CD4-positive, alpha-beta memory T cell (primary cell): ENCODE data around the gene ZNF143. TPM values are rescaled to one million over a fixed set of nuclear protein-coding genes. Genes with fewer than 3 reads are reported as not detected.

Experiments
- CTCF ChIA-PET: fragments of 350-600 bp; sonication (Branson Sonifier 250); formaldehyde crosslinking; loops from one replicate; lab custom pipeline; 2021; ENCODE audit warnings: inconsistent platforms; ENCODE audit not compliant: partially characterized antibody; lab: Charles Lee
- POLR2A ChIA-PET: fragments of 350-600 bp; sonication (Branson Sonifier 250); formaldehyde crosslinking; loops from one replicate; lab custom pipeline; 2021; ENCODE audit not compliant: partially characterized antibody; lab: Charles Lee
- DNase-seq, 5 donors: peaks; one replicate each; pipeline versions ENCODE4 v3.0.0 to v3.0.0-alpha.2; 2020 to 2022; ENCODE audit warnings: mixed read lengths in 1 of 5
- H3K27ac ChIP-seq: one replicate; pipeline ENCODE4 v1.7.0; 2013; ENCODE audit warnings: low read depth, low read length
- H3K27me3 ChIP-seq: 2 replicates; pipeline ENCODE4 v1.7.0; 2013; ENCODE audit warnings: mild to moderate bottlenecking, low read length, moderate library complexity; ENCODE audit not compliant: insufficient read depth
- H3K36me3 ChIP-seq: 2 replicates; pipeline ENCODE4 v1.7.0; 2013; ENCODE audit warnings: mild to moderate bottlenecking, low read length, moderate library complexity; ENCODE audit not compliant: insufficient read depth
- H3K4me1 ChIP-seq: 2 replicates; pipeline ENCODE4 v1.7.0; 2013; ENCODE audit warnings: mild to moderate bottlenecking, low read length, moderate library complexity; ENCODE audit not compliant: insufficient read depth
- H3K4me3 ChIP-seq, 2 donors: one replicate each; pipeline ENCODE4 v1.7.0; 2013; ENCODE audit warnings: low read length in 2 of 2, mild to moderate bottlenecking in 1 of 2
- H3K9me3 ChIP-seq, 2 donors: one replicate each; pipeline ENCODE4 v1.7.0; 2013; ENCODE audit warnings: low read length in 2 of 2, control low read depth in 1 of 2; ENCODE audit not compliant: control insufficient read depth in 1 of 2
- H3K27ac Mint-ChIP-seq, 7 donors: one replicate each; pipeline ENCODE4 v1.8.0; 2020 to 2021; ENCODE audit warnings: mixed read lengths in 7 of 7, mild to moderate bottlenecking in 6 of 7, inconsistent platforms in 3 of 7, moderate library complexity in 3 of 7
- H3K27me3 Mint-ChIP-seq, 2 donors: one replicate each; pipeline ENCODE4 v1.8.0; 2020 to 2021; ENCODE audit warnings: mixed read lengths in 2 of 2
- H3K36me3 Mint-ChIP-seq, 2 donors: one replicate each; pipeline ENCODE4 v1.8.0; 2020 to 2021; ENCODE audit warnings: mixed read lengths in 2 of 2, inconsistent platforms in 1 of 2, mild to moderate bottlenecking in 1 of 2
- H3K4me1 Mint-ChIP-seq, 4 donors: one replicate each; pipeline ENCODE4 v1.8.0; 2020 to 2021; ENCODE audit warnings: mixed read lengths in 4 of 4, mild to moderate bottlenecking in 1 of 4
- H3K4me3 Mint-ChIP-seq, 8 donors: one replicate each; pipeline ENCODE4 v1.8.0; 2020 to 2021; ENCODE audit warnings: mixed read lengths in 8 of 8, mild to moderate bottlenecking in 7 of 8, moderate library complexity in 6 of 8, inconsistent platforms in 3 of 8
- H3K9me3 Mint-ChIP-seq, 8 donors: one replicate each; pipeline ENCODE4 v1.8.0; 2020 to 2021; ENCODE audit warnings: mixed read lengths in 8 of 8, mild to moderate bottlenecking in 5 of 8, inconsistent platforms in 3 of 8, moderate library complexity in 1 of 8
- intact Hi-C: fragments of 100-400 bp; cut with micrococcal nuclease; formaldehyde crosslinking; loops from one replicate; pipeline ENCODE4 v1.15.1; 2023
- polyA plus RNA-seq, 2 donors: library from polyadenylated mRNA; unstranded; fragments of 300-500 nt; fragmentation: Illumina TruSeq; gene quantifications; one replicate each; pipeline ENCODE4 v1.2.3, GENCODE V29; 2021
- total RNA-seq, 2 experiments: library from RNA; stranded (reverse); gene quantifications; one replicate each; pipeline ENCODE4 v1.2.3, GENCODE V29; 2021

Gene ZNF143
- total and polyA plus RNA-seq, 4 experiments from 2014 or later = 41.7 to 54.6 (median 50.8) TPM

GRCh38 chr11:9568161-9568853 lies 107.5 kb downstream of the ZNF143 start:
- H3K27ac ChIP-seq = no peak overlapping the region
- POLR2A ChIA-PET = interaction anchor here (0.7 to 1.4 kb wide), 5 partner anchors 9 to 659 kb away, joined by 3 to 4 read pairs (median 3); partner anchors contain the start of gene ZNF143

DNA sequence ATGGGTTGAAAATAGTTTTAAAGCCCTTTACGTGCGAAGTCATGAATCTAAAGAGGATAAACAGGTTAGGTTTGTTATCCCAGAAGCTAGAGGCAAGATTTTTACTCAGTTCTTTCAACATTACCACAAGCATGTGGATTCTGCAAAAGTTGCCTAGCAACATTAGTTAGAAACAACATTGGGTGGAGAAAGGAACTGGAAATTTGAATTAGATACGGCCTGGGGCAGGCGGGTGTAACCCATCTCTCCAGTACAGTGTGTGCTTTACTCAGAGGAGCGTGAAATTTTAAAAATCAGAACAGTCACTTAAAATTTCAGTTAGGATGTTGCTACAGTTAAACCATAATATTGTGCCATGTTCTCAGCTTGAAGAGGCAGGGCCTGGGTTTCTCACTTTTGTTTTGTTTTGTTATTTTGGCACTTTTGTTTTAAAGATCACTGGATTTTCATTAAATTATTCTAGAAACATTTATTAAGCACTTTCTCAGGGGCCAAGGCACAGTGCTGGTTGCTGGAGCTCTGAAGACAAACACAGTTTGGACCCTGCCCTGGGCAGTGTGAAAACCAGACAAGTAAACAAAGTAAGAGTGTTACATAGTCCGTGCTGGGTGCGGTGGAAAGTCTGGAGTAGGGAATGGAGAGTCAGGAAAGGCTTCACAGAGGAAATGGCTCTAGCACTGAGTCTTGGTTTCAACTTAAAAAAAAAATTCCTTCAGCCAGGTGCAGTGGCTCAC lies 108.2 kb downstream of the ZNF143 start:
- H3K4me3 ChIP-seq = no peak overlapping the region
- H3K27ac ChIP-seq = no peak overlapping the region
- Mint-ChIP-seq H3K4me3 (peak overlapping the region in 5 of 8 donors; percentile 6 to 67 (median 35)), H3K4me1 (peaks cover 17 to 39% (median 23%) of the 10 kb centered on the region in 4 donors), H3K27me3 (no peaks in the 10 kb centered on the region), H3K36me3 (peaks cover 0 to 2% of the 10 kb centered on the region in 2 donors), H3K9me3 (no peaks in the 10 kb centered on the region), H3K27ac (peak overlapping the region; percentile 42 to 94 (median 88))
- peaks cover 32% of the 10 kb centered on the region for H3K4me1 ChIP-seq
- CTCF ChIA-PET = interaction anchor here (1.0 to 1.3 kb wide), 3 partner anchors 8 to 44 kb away, joined by 3 read pairs; no protein-coding TSS in a partner anchor
- H3K36me3 ChIP-seq = no peaks in the 10 kb centered on the region
- intact Hi-C loops = no loop called here
- no peaks in the 10 kb centered on the region for H3K9me3 ChIP-seq
- peak; percentile 34 to 61 (median 47) for DNase-seq
- POLR2A ChIA-PET = interaction anchor here (0.7 to 1.2 kb wide), 4 partner anchors 9 to 659 kb away, joined by 3 to 4 read pairs (median 3); no protein-coding TSS in a partner anchor
- H3K27me3 ChIP-seq = no peaks in the 10 kb centered on the region

More at GRCh38 chr11:9568161-9568853, 107.5 kb downstream of the ZNF143 start:
- H3K27me3 Mint-ChIP-seq = no peaks in the 10 kb centered on the region
- Histone ChIP-seq H3K4me1 (peaks cover 32% of the 10 kb centered on the region), H3K4me3 (no peak overlapping the region), H3K27me3 (no peaks in the 10 kb centered on the region), H3K36me3 (no peaks in the 10 kb centered on the region), H3K9me3 (no peaks in the 10 kb centered on the region)
- peaks cover 0 to 2% of the 10 kb centered on the region in 2 donors for H3K36me3 Mint-ChIP-seq
- CTCF ChIA-PET = interaction anchor here (1.0 to 1.3 kb wide), 3 partner anchors 9 to 45 kb away, joined by 3 read pairs; no protein-coding TSS in a partner anchor
- peak overlapping the region; percentile 52 to 94 (median 88) for H3K27ac Mint-ChIP-seq
- intact Hi-C loops = no loop called here
- no peaks in the 10 kb centered on the region for H3K9me3 Mint-ChIP-seq
- no peak for DNase-seq
- H3K4me1 Mint-ChIP-seq = peaks cover 17 to 39% (median 23%) of the 10 kb centered on the region in 4 donors
- H3K4me3 Mint-ChIP-seq = peak overlapping the region in 4 of 8 donors; percentile 20 to 67 (median 43)

DNA sequence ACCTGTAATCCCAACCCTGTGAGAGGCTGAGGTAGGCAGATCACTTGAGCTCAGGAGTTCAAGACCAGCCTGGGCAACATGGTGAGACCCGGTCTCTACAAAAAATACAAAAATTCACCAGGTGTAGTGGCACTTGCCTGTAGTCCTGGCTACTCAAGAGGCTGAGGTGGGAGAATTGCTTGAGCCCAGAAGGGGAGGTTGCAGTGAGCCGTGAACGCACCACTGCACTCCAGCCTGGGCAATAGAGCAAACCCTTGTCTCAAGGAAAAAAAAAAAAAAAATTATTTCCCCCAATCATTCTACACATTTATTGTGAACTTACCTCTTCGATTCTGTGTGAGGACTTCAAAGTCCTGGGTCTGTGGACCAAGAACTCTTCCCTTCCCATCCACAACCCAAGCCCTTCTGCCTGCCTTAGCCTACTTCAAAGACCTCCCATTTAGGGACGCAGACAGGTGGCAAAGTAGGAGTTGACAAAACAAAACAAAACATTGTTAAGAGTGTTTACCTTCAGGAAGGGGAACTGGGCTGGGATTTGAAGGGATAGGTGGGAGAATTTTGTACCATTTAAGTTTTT lies 108.9 kb downstream of the ZNF143 start:
- H3K4me3 ChIP-seq = no peak overlapping the region
- peaks cover 32% of the 10 kb centered on the region for H3K4me1 ChIP-seq
- DNase-seq = no peak
- peaks cover 0 to 4% of the 10 kb centered on the region in 2 donors for H3K36me3 Mint-ChIP-seq
- no peaks in the 10 kb centered on the region for H3K9me3 Mint-ChIP-seq
- ChIA-PET CTCF (interaction anchor here (1.3 kb wide), 1 partner anchor 8 kb away, joined by 3 read pairs; no protein-coding TSS in a partner anchor), POLR2A (no interaction called here)
- intact Hi-C loops = loop anchor here (5.0 kb wide), 1 partner anchor 657 kb away; the partner anchor contains the start of gene AKIP1
- peak overlapping the region; percentile 66 to 94 (median 88) for H3K27ac Mint-ChIP-seq
- H3K4me1 Mint-ChIP-seq = peaks cover 17 to 41% (median 24%) of the 10 kb centered on the region in 4 donors
- no peaks in the 10 kb centered on the region for H3K36me3 ChIP-seq
- no peaks in the 10 kb centered on the region for H3K27me3 Mint-ChIP-seq
- H3K9me3 ChIP-seq = no peaks in the 10 kb centered on the region
- H3K4me3 Mint-ChIP-seq = peak overlapping the region in 4 of 8 donors; percentile 10 to 67 (median 25)
- H3K27me3 ChIP-seq = no peaks in the 10 kb centered on the region
- no peak overlapping the region for H3K27ac ChIP-seq

DNA sequence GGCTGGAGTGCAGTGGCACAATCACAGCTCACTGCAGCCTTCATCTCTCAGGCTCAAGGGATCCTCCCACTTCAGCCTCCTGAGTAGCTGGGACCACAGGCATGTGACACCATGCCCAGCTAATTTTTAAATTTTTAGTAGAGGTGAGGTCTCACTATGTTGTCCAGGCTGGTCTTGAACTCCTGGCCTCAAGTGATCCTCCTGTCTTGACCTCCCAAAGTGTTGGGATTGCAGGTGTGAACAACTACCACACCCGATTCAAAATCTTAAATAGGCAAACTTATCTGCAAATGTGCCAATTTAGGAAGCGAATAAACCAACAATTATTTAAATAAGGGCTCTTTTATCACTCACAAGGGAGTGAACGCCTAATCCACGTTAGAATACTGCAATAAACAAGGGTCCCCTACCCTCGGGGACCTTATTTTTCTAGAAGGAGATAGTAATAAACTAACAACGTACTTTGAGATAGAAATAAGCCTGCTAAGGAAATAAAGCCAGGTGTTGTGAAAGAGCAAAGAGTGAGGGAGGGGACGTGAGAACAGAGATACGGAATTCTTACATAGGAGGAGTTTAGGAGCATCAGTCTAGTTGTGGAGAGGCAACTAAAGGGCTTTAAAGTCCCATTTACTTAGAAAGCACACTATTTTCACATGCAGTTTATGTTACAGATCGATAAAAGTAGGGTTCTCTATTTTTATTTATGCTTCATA lies 109.7 kb downstream of the ZNF143 start:
- Histone ChIP-seq H3K27me3 (no peaks in the 10 kb centered on the region), H3K4me3 (no peak overlapping the region), H3K4me1 (peaks cover 39% of the 10 kb centered on the region), H3K36me3 (no peaks in the 10 kb centered on the region), H3K27ac (no peak overlapping the region), H3K9me3 (no peaks in the 10 kb centered on the region)
- H3K9me3 Mint-ChIP-seq = no peaks in the 10 kb centered on the region
- peaks cover 21 to 49% (median 30%) of the 10 kb centered on the region in 4 donors for H3K4me1 Mint-ChIP-seq
- POLR2A ChIA-PET = no interaction called here
- H3K4me3 Mint-ChIP-seq = no peak overlapping the region
- H3K36me3 Mint-ChIP-seq = peaks cover 0 to 12% of the 10 kb centered on the region in 2 donors
- H3K27ac Mint-ChIP-seq = peak overlapping the region in 3 of 7 donors; percentile 70 to 88 (median 86)
- intact Hi-C loops = loop anchor here (5.0 kb wide), 1 partner anchor 658 kb away; the partner anchor contains the start of gene AKIP1
- CTCF ChIA-PET = interaction anchor here (2.1 to 4.0 kb wide), 2 partner anchors 35 to 42 kb away, joined by 8 to 34 read pairs; no protein-coding TSS in a partner anchor
- no peaks in the 10 kb centered on the region for H3K27me3 Mint-ChIP-seq
- DNase-seq = no peak

- POLR2A ChIA-PET = interaction anchor here (7.4 kb wide), 1 partner anchor 42 kb away, joined by 91 read pairs; no protein-coding TSS in a partner anchor
- H3K36me3 Mint-ChIP-seq = peaks cover 0 to 11% of the 10 kb centered on the region in 2 donors
- H3K4me1 ChIP-seq = peaks cover 40% of the 10 kb centered on the region
- no peaks in the 10 kb centered on the region for H3K27me3 Mint-ChIP-seq
- H3K4me1 Mint-ChIP-seq = peaks cover 19 to 49% (median 30%) of the 10 kb centered on the region in 4 donors
- CTCF ChIA-PET = interaction anchor here (2.1 to 4.0 kb wide), 2 partner anchors 36 to 42 kb away, joined by 8 to 34 read pairs; no protein-coding TSS in a partner anchor
- no peak overlapping the region for H3K4me3 ChIP-seq
- intact Hi-C loops = loop anchor here (5.0 kb wide), 1 partner anchor 659 kb away; the partner anchor contains the start of gene AKIP1
- no peak for DNase-seq
- peak overlapping the region in 2 of 7 donors; percentile 32 to 85 for H3K27ac Mint-ChIP-seq
- no peaks in the 10 kb centered on the region for H3K36me3 ChIP-seq
- no peaks in the 10 kb centered on the region for H3K27me3 ChIP-seq
- H3K9me3 ChIP-seq = no peaks in the 10 kb centered on the region
- H3K9me3 Mint-ChIP-seq = no peaks in the 10 kb centered on the region
- H3K27ac ChIP-seq = no peak overlapping the region
- peak overlapping the region in 7 of 8 donors; percentile 8 to 89 (median 87) for H3K4me3 Mint-ChIP-seq
These were observed 110.4 kb downstream of the ZNF143 start for GRCh38 chr11:9571071-9571762.

DNA sequence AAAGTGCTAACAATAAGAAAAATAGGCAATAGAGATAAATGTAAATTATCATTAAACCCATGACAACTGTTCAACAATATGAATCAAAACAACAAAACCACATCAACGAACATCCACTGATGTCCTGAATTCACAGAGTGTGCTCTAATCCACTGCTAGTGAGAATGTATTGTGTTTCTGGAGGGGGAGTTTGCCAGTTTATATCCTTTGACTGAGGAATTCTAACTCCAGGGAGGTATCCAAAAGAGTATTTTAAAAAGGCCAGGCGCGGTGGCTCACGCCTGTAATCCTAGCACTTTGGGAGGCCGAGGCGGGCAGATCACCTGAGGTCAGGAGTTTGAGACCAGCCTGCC lies 110.9 kb downstream of the ZNF143 start:
- Mint-ChIP-seq H3K4me1 (peaks cover 21 to 49% (median 34%) of the 10 kb centered on the region in 4 donors), H3K4me3 (peak overlapping the region in 7 of 8 donors; percentile 83 to 89 (median 87)), H3K9me3 (no peaks in the 10 kb centered on the region), H3K27ac (peak overlapping the region in 5 of 7 donors; percentile 32 to 89 (median 85)), H3K27me3 (no peaks in the 10 kb centered on the region), H3K36me3 (peaks cover 0 to 11% of the 10 kb centered on the region in 2 donors)
- ChIA-PET CTCF (interaction anchor here (2.1 to 4.0 kb wide), 2 partner anchors 36 to 41 kb away, joined by 8 to 34 read pairs; no protein-coding TSS in a partner anchor), POLR2A (interaction anchor here (7.4 kb wide), 1 partner anchor 42 kb away, joined by 91 read pairs; no protein-coding TSS in a partner anchor)
- Histone ChIP-seq H3K27me3 (no peaks in the 10 kb centered on the region), H3K27ac (no peak overlapping the region), H3K9me3 (no peaks in the 10 kb centered on the region), H3K4me3 (no peak overlapping the region), H3K36me3 (no peaks in the 10 kb centered on the region), H3K4me1 (peaks cover 42% of the 10 kb centered on the region)
- intact Hi-C loops = loop anchor here (2.0 to 5.0 kb wide), 2 partner anchors 659 to 1237 kb away; partner anchors contain the start of genes AKIP1 and EIF4G2
- DNase-seq = no peak
